Measurements from ENCODE around the gene SMYD3.

DNA sequence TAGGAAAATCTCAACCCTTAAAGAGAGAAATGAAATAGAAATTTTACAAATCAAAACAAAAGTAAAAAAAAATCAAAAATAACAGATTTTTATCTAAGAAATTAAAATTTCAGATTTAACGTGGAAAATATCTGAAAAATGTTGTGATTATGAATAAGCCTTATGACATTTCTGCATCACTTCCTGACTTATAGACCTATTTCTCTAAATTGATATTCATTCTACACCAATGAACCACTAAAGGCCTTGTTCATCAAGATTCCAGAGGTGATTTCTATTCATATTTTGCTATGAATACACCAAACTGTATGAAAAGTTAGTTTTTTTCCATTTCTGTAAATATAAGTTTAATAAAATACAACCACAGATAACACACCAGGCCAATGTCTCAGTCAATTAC, 261.5 kb downstream of the SMYD3 start:
- no peak for TF ChIP-seq CTCF (conservative IDR thresholded peaks at IDR 0.05; ENCODE audit: low read depth, low read length)
- no peak for TF ChIP-seq MAFK (IDR thresholded peaks at IDR 0.05; ENCODE audit: low read depth, low read length)
- no peak for TF ChIP-seq POLR2A (IDR thresholded peaks at IDR 0.05; ENCODE audit: low read depth, low read length)
- TF ChIP-seq CHD1 (IDR thresholded peaks at IDR 0.05; ENCODE audit: low read depth, low read length): no peak
- TF ChIP-seq BHLHE40 (IDR thresholded peaks at IDR 0.05; ENCODE audit: low read depth, low read length): no peak
